Activated CD4-positive, alpha-beta memory T cell treated with anti-CD3 and anti-CD28 coated beads, Interleukin-2, amount 10 ng/mL, durations not matched to agents 7 days and 5 days (primary cell): ENCODE results near the gene RAD17. TPM values are rescaled to one million over a fixed set of nuclear protein-coding genes. Genes with fewer than 3 reads are reported as not detected.
"Not testable (repeated sequence)": the region's sequence is repeated elsewhere in the genome, so short reads cannot be mapped to it uniquely, and the experiment has no call there.

Experiments used
- CTCF ChIA-PET: fragments of 350-600 bp; sonication (Branson Sonifier 250); formaldehyde crosslinking; loops from one replicate; lab custom pipeline; 2021; ENCODE audit warnings: antibody characterized with exemption, inconsistent platforms; lab: Charles Lee
- POLR2A ChIA-PET: fragments of 350-600 bp; sonication (Branson Sonifier 250); formaldehyde crosslinking; loops from one replicate; lab custom pipeline; 2021; ENCODE audit warnings: antibody characterized with exemption; lab: Charles Lee
- DNase-seq: peaks from one replicate; pipeline ENCODE4 v3.0.0-alpha.2; 2020
- H3K27ac Mint-ChIP-seq: one replicate; pipeline ENCODE4 v1.8.0; 2021; ENCODE audit warnings: mild to moderate bottlenecking, mixed read lengths
- H3K27me3 Mint-ChIP-seq: one replicate; pipeline ENCODE4 v1.8.0; 2021; ENCODE audit warnings: mixed read lengths
- H3K36me3 Mint-ChIP-seq: one replicate; pipeline ENCODE4 v1.8.0; 2021; ENCODE audit warnings: low read depth, mixed read lengths
- H3K4me1 Mint-ChIP-seq: one replicate; pipeline ENCODE4 v1.8.0; 2021; ENCODE audit warnings: mixed read lengths
- H3K4me3 Mint-ChIP-seq: one replicate; pipeline ENCODE4 v1.8.0; 2021; ENCODE audit warnings: mild to moderate bottlenecking, mixed read lengths
- H3K9me3 Mint-ChIP-seq: one replicate; pipeline ENCODE4 v1.8.0; 2021; ENCODE audit warnings: mixed read lengths
- total RNA-seq, 2 experiments: library from RNA; stranded (reverse); gene quantifications; one replicate each; pipeline ENCODE4 v1.2.3, GENCODE V29; 2021

Gene RAD17
- total RNA-seq, 2 experiments from 2014 or later, result 26.2 to 26.7 TPM

DNA sequence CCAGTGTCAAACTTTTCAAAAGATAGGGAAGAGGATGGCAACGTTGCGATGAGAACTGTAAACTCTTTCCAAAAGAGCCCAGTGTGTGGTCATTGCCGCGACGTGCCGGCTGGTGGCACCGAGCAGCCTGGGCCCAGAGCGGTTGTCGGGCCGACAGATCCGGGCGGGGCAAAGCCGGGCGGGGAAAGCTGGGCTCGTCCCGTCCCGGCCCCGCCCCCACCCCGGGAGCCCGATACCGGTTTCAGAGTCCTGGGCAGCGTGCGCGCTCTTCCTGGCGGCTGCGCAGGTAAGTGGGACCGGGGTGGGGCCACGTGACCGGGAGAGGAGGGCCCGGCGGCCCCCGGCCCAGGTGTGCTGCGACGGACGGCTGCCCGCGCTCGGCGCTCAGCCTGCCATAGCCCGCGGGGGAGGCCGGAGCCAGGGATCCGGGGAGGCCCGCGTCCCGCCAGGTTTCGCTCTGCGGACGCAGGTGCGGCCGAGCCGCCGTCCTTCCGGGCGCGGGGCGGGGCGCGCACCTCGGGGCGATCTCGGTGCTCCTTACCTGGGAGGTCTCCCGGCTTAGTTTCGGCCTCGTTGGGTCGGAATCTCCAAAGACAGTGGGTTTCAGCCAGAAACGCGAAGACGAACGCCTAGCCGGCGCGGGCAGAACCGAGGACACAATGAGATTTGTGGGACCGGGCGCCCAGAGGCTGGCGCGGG is 45.4 kb downstream of the RAD17 start, which contains the start of gene MARVELD2:
MARVELD2 (plus strand) TSS at position 232 of the 699 bp plus-strand sequence. CDS start 4,270 bp downstream, outside the sequence.
- H3K27me3 Mint-ChIP-seq, result no peaks in the 10 kb centered on the region
- H3K27ac Mint-ChIP-seq, result no peak within 1 kb of the TSS
- H3K36me3 Mint-ChIP-seq, result peaks cover 22% of the 10 kb centered on the region
- H3K4me1 Mint-ChIP-seq, result peaks cover 6% of the 10 kb centered on the region
- DNase-seq, result peak; percentile 41
- H3K4me3 Mint-ChIP-seq, result peak within 1 kb of the TSS; percentile 57
- H3K9me3 Mint-ChIP-seq, result no peaks in the 10 kb centered on the region
- ChIA-PET POLR2A (no interaction called here), CTCF (no interaction called here)

DNA sequence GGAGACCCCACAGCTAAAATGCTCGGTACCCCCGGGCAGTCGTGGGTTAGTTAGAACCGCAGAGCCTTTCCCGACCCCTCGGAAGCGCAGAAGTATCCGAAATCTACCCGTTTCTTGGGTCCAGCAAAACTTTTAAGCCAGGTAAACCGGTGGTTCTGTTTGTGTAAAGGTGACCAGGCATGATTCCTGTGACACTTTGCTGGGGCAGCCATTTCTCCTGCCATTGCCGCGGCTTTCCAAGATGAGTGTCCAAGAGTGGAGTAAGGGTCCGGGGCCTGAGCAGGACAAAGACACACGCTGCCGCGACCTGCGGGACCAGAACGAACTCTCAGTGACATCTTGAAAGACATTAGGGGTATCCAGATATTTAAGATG is 46.0 kb downstream of the RAD17 start:
- peaks cover 18% of the 10 kb centered on the region for H3K36me3 Mint-ChIP-seq
- POLR2A ChIA-PET, result no interaction called here
- peak overlapping the region; percentile 57 for H3K4me3 Mint-ChIP-seq
- H3K27me3 Mint-ChIP-seq, result no peaks in the 10 kb centered on the region
- no peak overlapping the region for H3K27ac Mint-ChIP-seq
- CTCF ChIA-PET, result no interaction called here
- H3K4me1 Mint-ChIP-seq, result peaks cover 6% of the 10 kb centered on the region
- no peaks in the 10 kb centered on the region for H3K9me3 Mint-ChIP-seq
- no peak for DNase-seq

DNA sequence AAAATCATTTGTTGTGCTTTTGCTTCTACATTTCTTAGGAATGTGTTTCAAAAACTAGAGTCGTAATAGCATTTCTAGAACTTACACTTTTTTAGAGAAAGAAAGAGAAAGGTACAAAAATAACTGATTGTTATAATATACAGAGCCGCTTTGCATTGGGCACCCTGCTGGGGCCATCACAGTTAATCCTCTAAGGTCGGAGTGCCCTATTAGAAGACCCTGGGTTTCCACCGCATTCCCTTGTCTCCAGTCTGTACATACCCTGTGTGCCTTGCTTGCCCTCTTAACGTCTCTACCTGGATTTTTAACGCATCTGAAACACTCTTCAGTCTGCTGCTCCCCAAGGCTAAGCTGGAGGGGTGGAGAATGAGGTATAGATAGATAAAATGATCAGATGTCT is 46.6 kb downstream of the RAD17 start:
- peaks cover 6% of the 10 kb centered on the region for H3K4me1 Mint-ChIP-seq
- POLR2A ChIA-PET, result no interaction called here
- no peaks in the 10 kb centered on the region for H3K9me3 Mint-ChIP-seq
- H3K27ac Mint-ChIP-seq, result no peak overlapping the region
- peak overlapping the region; percentile 57 for H3K4me3 Mint-ChIP-seq
- peaks cover 16% of the 10 kb centered on the region for H3K36me3 Mint-ChIP-seq
- no peak for DNase-seq
- H3K27me3 Mint-ChIP-seq, result no peaks in the 10 kb centered on the region
- CTCF ChIA-PET, result no interaction called here

DNA sequence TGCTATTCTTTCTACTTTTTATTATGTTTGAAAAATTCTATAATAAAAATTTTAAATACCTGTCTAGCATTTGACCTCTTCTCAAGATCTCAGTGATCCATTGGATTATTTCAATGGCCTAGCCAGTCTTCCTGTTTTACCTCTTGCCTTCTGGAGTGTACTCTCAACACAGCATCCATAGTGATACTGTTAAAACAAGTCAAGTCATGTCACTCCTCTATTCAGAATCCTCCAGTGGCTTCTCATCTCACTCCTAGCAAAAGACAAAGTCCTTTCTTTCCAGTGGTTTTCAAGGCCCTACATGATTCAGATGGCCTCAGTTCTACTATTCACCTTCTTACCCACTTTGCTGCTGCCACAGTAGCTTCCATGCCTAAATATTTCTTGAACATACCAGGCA is 47.1 kb downstream of the RAD17 start:
- POLR2A ChIA-PET, result no interaction called here
- no peaks in the 10 kb centered on the region for H3K9me3 Mint-ChIP-seq
- no peaks in the 10 kb centered on the region for H3K27me3 Mint-ChIP-seq
- H3K4me3 Mint-ChIP-seq, result no peak overlapping the region
- no peak overlapping the region for H3K27ac Mint-ChIP-seq
- CTCF ChIA-PET, result no interaction called here
- DNase-seq, result no peak
- H3K36me3 Mint-ChIP-seq, result peaks cover 12% of the 10 kb centered on the region
- H3K4me1 Mint-ChIP-seq, result peaks cover 6% of the 10 kb centered on the region

DNA sequence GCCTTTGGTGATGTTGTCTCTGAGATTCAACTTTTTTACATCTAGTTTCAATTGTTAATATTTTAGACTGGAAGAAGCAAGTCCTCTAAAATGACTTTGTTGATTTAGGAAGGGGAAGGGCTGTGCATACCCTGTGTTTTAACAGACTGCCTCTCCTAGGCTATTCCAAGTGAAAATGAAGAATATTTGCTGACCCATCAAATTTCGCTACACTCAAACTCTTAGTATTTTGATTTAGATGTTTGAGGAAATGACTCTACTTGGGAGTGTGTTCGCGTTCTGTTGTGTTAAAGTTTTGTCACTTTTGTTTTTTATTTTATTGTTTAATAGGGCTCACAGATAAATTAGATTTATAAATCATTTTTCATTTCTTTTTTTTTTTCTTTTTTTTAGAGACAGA is 48.9 kb downstream of the RAD17 start:
- peaks cover 10% of the 10 kb centered on the region for H3K36me3 Mint-ChIP-seq
- H3K9me3 Mint-ChIP-seq, result no peaks in the 10 kb centered on the region

DNA sequence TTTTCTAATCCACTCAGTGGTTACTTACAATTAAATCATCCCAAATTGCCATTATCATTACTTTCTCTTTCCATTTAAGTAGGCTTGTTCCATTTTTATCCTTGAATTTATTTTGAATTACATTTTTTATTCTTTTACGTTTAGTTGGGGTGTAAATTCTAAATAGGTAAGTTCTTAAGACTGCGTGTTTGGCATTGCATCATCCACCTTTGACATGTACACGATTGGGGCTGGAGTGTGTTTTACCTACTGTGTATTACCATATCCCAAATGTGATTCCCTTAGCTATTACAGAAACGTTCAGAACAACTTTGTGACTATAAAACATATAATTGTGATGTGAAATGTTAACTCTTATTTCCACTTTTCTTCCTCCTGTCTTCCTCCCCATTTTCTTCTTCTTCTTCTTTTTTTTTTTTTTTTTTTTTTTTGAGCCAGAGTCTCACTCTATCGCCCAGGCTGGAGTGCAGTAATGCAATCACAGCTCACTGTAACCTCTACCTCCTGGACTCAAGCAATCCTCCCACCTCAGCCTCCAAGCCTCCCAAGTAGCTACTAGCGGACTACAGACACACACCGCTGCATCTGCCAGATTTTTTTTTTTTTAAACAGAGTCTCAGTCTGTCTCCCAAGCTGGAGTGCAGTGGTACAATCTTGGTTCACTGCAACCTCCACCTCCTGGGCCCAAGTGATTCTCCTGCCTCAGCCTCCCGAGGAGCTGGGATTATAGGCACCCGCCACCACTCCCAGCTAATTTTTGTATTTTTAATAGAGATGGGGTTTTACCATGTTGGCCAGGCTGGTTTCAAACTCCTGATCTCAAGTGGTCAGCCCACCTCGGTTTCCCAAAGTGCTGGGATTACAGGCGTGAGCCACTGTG is 62.0 kb downstream of the RAD17 start:
- ChIA-PET CTCF (no interaction called here), POLR2A (no interaction called here)
- H3K27ac Mint-ChIP-seq, result no peak overlapping the region

More for the DNA sequence above, 48.9 kb downstream of the RAD17 start:
- peaks cover 6% of the 10 kb centered on the region for H3K4me1 Mint-ChIP-seq
- no peaks in the 10 kb centered on the region for H3K27me3 Mint-ChIP-seq
- ChIA-PET CTCF (no interaction called here), POLR2A (no interaction called here)
- no peak for DNase-seq
- no peak overlapping the region for H3K4me3 Mint-ChIP-seq
- no peak overlapping the region for H3K27ac Mint-ChIP-seq

DNA sequence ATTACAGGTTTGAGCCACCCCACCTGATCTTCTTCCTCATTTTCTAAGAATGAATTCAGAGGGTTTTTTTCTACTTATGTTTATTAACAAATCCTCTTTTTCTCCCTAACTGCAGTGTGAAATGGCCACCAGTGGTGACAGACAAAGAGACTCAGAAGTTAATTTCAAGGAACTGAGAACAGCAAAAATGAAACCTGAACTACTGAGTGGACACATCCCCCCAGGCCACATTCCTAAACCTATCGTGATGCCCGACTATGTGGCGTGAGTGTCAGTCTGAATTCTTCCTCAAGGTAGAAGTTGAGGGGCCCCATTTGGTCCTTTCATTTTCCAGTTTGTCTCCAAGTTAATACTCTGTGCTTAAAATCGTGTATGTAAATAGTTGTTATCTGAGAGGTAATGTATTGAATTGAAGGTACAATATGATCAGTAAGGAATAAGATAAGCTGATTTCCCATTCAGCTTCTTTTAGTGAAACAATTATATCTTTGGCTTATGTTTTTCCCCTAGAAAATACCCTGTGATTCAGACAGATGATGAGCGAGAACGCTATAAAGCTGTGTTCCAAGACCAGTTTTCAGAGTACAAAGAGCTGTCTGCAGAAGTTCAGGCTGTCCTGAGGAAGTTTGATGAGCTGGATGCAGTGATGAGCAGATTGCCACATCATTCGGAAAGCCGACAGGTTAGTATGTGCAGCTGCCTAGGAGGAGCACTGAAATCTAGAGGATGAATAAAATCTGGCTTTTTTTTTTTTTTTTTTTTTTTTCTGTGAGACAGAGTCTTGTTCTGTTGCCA is 63.0 kb downstream of the RAD17 start:
- ChIA-PET POLR2A (no interaction called here), CTCF (no interaction called here)
- Mint-ChIP-seq H3K36me3 (no peaks in the 10 kb centered on the region), H3K9me3 (no peaks in the 10 kb centered on the region), H3K4me1 (peaks cover 6% of the 10 kb centered on the region), H3K4me3 (no peak overlapping the region), H3K27ac (no peak overlapping the region), H3K27me3 (no peaks in the 10 kb centered on the region)
- DNase-seq, result no peak

More for the DNA sequence above, 62.0 kb downstream of the RAD17 start:
- Mint-ChIP-seq H3K4me1 (peaks cover 6% of the 10 kb centered on the region), H3K9me3 (no peaks in the 10 kb centered on the region), H3K36me3 (no peaks in the 10 kb centered on the region), H3K27me3 (no peaks in the 10 kb centered on the region), H3K4me3 (no peak overlapping the region)
- DNase-seq, result no peak

DNA sequence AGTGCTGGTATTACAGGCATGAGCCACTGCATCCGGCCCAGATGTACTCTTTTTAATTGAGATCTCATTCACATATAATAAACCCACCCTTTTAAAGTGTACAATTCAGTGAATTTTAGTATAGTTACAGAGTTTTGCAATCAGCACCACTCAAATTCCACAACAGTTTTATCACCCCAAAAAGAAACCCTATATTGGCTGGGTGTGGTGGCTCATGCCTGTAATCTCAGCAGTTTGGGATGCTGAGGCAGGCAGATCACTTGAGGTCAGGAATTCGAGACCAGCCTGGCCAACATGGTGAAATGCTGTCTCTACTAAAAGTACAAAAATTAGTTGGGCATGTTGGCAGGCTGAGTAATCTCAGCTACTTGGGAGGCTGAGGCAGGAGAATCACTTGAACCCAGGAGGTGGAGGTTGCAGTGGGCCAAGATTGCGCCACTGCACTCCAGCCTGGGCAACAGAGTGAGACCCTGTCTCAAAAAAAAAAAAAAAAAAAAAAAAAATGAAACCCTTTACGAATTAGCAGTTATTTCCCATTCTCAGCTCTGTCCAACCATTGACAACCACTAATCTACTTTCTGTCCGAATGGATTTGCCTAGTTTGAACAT is 65.8 kb downstream of the RAD17 start:
- CTCF ChIA-PET, H3K27ac Mint-ChIP-seq, H3K4me3 Mint-ChIP-seq, DNase-seq, POLR2A ChIA-PET, H3K4me1 Mint-ChIP-seq, H3K9me3 Mint-ChIP-seq, H3K27me3 Mint-ChIP-seq, H3K36me3 Mint-ChIP-seq: not testable (repeated sequence)

DNA sequence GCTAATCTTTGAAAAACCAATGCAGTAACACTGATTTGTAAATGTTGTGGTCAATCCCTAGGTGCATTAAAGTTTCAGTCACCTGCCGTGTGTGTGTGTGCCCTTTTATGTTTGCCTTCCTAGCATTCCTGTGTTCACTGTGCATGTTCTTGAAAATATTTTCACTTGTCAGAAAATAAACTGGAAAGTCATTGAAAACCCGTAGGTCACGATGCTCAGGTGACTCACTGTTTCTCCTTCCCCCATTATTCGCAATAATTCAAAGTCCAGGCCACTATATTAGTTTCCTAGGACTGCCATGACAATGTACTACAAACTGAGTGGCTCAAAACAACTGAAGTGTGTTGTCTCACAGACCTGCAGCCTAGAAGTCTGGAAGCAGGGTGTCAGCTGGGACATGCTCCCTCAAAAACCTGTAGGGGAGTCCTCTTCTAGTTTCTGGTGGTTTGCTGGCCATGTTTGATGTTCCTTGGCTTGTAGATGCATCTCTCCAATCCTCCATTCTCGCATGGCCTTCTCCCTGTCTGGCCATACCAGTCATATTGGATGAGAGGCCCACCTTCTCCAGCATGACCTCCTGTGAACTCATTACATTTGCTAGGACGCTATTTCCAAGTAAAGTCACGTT is 74.6 kb downstream of the RAD17 start:
- H3K27ac Mint-ChIP-seq, result no peak overlapping the region
- H3K4me3 Mint-ChIP-seq, result no peak overlapping the region
- ChIA-PET CTCF (no interaction called here), POLR2A (no interaction called here)
- no peaks in the 10 kb centered on the region for H3K36me3 Mint-ChIP-seq
- no peaks in the 10 kb centered on the region for H3K9me3 Mint-ChIP-seq
- H3K4me1 Mint-ChIP-seq, result no peaks in the 10 kb centered on the region
- H3K27me3 Mint-ChIP-seq, result no peaks in the 10 kb centered on the region
- DNase-seq, result no peak

DNA sequence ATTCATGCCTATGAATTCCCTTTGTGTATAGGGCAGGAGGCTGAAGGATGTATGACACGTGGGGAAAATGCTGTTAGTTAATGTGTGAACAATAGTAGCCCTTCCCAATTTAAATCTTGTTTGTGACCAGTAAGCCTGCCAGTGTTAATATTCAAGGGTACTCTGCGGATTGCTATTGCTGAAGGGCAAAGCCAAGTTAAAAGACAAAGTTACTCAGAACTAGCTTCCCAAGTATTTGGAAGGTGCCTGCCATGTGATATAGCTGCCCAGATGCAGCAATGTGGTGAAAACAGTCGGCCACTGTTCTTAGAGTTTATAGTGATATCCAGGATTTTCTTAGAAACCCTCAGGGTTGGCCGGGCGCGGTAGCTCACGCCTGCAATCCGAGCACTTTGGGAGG is 79.9 kb downstream of the RAD17 start:
- no peak for DNase-seq
- no peaks in the 10 kb centered on the region for H3K4me1 Mint-ChIP-seq
- H3K4me3 Mint-ChIP-seq, result no peak overlapping the region
- ChIA-PET CTCF (no interaction called here), POLR2A (no interaction called here)
- no peaks in the 10 kb centered on the region for H3K36me3 Mint-ChIP-seq
- no peak overlapping the region for H3K27ac Mint-ChIP-seq
- no peaks in the 10 kb centered on the region for H3K9me3 Mint-ChIP-seq
- H3K27me3 Mint-ChIP-seq, result no peaks in the 10 kb centered on the region

DNA sequence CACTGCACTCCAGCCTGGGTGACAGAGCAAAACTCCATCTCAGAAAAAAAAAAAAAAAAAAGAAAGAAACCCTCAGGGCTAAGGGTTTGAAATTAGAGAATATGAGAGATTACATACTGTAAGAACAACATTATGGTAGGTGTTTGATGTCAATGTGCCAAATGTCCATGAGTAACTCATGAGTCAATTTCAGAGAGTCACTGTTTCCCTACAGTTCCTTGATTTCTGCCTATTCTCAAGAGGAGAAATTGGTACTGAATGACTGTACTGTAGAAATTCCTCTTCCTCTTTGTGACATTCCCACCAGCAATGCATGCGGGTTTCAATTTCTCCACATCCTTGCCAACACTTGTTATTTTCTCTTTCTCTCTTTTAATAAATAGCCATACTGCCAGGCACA is 80.5 kb downstream of the RAD17 start:
- H3K36me3 Mint-ChIP-seq, result no peaks in the 10 kb centered on the region

DNA sequence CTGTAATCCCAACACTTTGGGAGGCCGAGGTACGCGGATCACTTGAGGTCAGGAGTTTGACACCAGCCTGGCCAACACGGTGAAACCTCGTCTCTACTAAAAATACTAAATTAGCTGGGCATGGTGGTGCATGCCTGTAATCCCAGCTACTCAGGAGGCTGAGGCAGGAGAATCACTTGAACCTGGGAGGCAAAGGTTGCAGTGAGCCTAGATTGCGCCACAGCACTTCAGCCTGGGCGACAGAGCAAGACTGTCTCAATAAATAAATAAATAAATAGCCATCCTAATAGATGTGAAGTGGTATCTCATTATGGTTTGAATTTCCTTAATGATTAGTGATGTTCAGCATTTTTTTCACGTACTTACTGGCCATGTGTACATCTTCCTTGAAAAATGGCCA is 80.9 kb downstream of the RAD17 start:
- H3K4me3 Mint-ChIP-seq, H3K27ac Mint-ChIP-seq, H3K36me3 Mint-ChIP-seq, CTCF ChIA-PET, H3K4me1 Mint-ChIP-seq, POLR2A ChIA-PET, H3K9me3 Mint-ChIP-seq, H3K27me3 Mint-ChIP-seq, DNase-seq: not testable (repeated sequence)

More for the DNA sequence above, 80.5 kb downstream of the RAD17 start:
- no peak overlapping the region for H3K27ac Mint-ChIP-seq
- H3K27me3 Mint-ChIP-seq, result no peaks in the 10 kb centered on the region
- DNase-seq, result no peak
- ChIA-PET POLR2A (no interaction called here), CTCF (no interaction called here)
- no peak overlapping the region for H3K4me3 Mint-ChIP-seq
- no peaks in the 10 kb centered on the region for H3K9me3 Mint-ChIP-seq
- H3K4me1 Mint-ChIP-seq, result no peaks in the 10 kb centered on the region
